ENCODE data around the gene DNAJC10.
"Not testable (repeated sequence)": the region's sequence is repeated elsewhere in the genome, so short reads cannot be mapped to it uniquely, and the experiment has no call there.

- TF ChIP-seq, protein P1, sequence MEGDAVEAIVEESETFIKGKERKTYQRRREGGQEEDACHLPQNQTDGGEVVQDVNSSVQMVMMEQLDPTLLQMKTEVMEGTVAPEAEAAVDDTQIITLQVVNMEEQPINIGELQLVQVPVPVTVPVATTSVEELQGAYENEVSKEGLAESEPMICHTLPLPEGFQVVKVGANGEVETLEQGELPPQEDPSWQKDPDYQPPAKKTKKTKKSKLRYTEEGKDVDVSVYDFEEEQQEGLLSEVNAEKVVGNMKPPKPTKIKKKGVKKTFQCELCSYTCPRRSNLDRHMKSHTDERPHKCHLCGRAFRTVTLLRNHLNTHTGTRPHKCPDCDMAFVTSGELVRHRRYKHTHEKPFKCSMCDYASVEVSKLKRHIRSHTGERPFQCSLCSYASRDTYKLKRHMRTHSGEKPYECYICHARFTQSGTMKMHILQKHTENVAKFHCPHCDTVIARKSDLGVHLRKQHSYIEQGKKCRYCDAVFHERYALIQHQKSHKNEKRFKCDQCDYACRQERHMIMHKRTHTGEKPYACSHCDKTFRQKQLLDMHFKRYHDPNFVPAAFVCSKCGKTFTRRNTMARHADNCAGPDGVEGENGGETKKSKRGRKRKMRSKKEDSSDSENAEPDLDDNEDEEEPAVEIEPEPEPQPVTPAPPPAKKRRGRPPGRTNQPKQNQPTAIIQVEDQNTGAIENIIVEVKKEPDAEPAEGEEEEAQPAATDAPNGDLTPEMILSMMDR (IDR thresholded peaks at IDR 0.05), result not testable (repeated sequence)
- not testable (repeated sequence) for TF ChIP-seq POLR2AphosphoS5 (IDR thresholded peaks at IDR 0.05; ENCODE audit: insufficient read depth in 1 of 2, low read depth in 1 of 2)
Measured at GRCh38 chr2:182736856-182737255, 20.8 kb downstream of the DNAJC10 start.

Data from vagina (tissue), 2 donors.